RWPE2 (cell line): ENCODE data around the gene CDH20.

ENCODE experiments used
- ATAC-seq: fragments of 200-7000 bp; cut with Tn5 transposase; 3 replicates; pipeline ENCODE4 v1.9.1; 2021; ENCODE audit warnings: low read depth
- DNase-seq: peaks from one replicate; pipeline ENCODE4 v3.0.0-alpha.2; 2020; ENCODE audit warnings: low spot score
- H3K27ac ChIP-seq: fragments of 450-650 bp; 2 replicates; pipeline ENCODE4 v1.5.1; 2017; ENCODE audit warnings: mild to moderate bottlenecking; ENCODE audit not compliant: poor library complexity, severe bottlenecking
- H3K27me3 ChIP-seq: fragments of 250-450 bp; sonication (Bioruptor Pico); 2 replicates; pipeline ENCODE4 v1.5.1; 2021; ENCODE audit warnings: mild to moderate bottlenecking, moderate library complexity; ENCODE audit not compliant: insufficient read depth, poor library complexity, severe bottlenecking
- H3K36me3 ChIP-seq: fragments of 250-450 bp; sonication (Bioruptor Pico); 2 replicates; pipeline ENCODE4 v1.5.1; 2020; ENCODE audit warnings: low read depth, mild to moderate bottlenecking, moderate library complexity
- H3K4me1 ChIP-seq: fragments of 250-450 bp; sonication (Bioruptor Pico); 2 replicates; pipeline ENCODE4 v1.5.1; 2021; ENCODE audit warnings: mild to moderate bottlenecking, moderate library complexity; ENCODE audit not compliant: insufficient read depth, poor library complexity, severe bottlenecking
- H3K4me3 ChIP-seq: fragments of 250-450 bp; sonication (Bioruptor Pico); 2 replicates; pipeline ENCODE4 v1.5.1; 2021; ENCODE audit warnings: mild to moderate bottlenecking, moderate library complexity; ENCODE audit not compliant: severe bottlenecking
- H3K9me3 ChIP-seq: fragments of 250-450 bp; sonication (Bioruptor Pico); 2 replicates; pipeline ENCODE4 v1.5.1; 2021; ENCODE audit warnings: mild to moderate bottlenecking, moderate library complexity; ENCODE audit not compliant: severe bottlenecking
- CTCF ChIP-seq: fragments of 450-650 bp; IDR thresholded peaks from one replicate; pipeline ENCODE4 v1.5.1; 2017; ENCODE audit warnings: mild to moderate bottlenecking, moderate library complexity; ENCODE audit not compliant: poor library complexity, severe bottlenecking

CDH20 gene

GRCh38 chr18:61333271-61333745 lies at the start of gene CDH20:
Gene CDH20 (plus strand): TSS chr18:61333430.
- Histone ChIP-seq H3K36me3 (no peaks in the 10 kb centered on the region), H3K27me3 (peaks cover 48% of the 10 kb centered on the region), H3K27ac (no peak within 1 kb of the TSS), H3K4me1 (no peaks in the 10 kb centered on the region), H3K9me3 (no peaks in the 10 kb centered on the region), H3K4me3 (no peak within 1 kb of the TSS)
- ATAC-seq, result no peak
- no peak for DNase-seq
- no peak for TF ChIP-seq CTCF

- no peak overlapping the region for H3K4me3 ChIP-seq
- no peaks in the 10 kb centered on the region for H3K36me3 ChIP-seq
- ATAC-seq, result no peak
- H3K9me3 ChIP-seq, result no peaks in the 10 kb centered on the region
- no peak for TF ChIP-seq CTCF
- DNase-seq, result no peak
- no peaks in the 10 kb centered on the region for H3K27me3 ChIP-seq
- H3K27ac ChIP-seq, result no peak overlapping the region
- H3K4me1 ChIP-seq, result no peaks in the 10 kb centered on the region
These were observed 49.2 kb upstream of the CDH20 start for GRCh38 chr18:61284039-61284438.

GRCh38 chr18:61285777-61286176 lies 47.5 kb upstream of the CDH20 start:
- Histone ChIP-seq H3K4me1 (no peaks in the 10 kb centered on the region), H3K27ac (no peak overlapping the region), H3K27me3 (no peaks in the 10 kb centered on the region), H3K4me3 (no peak overlapping the region), H3K9me3 (no peaks in the 10 kb centered on the region), H3K36me3 (no peaks in the 10 kb centered on the region)
- no peak for TF ChIP-seq CTCF
- ATAC-seq (no peak), DNase-seq (no peak)

- H3K27me3 ChIP-seq, result no peaks in the 10 kb centered on the region
- H3K9me3 ChIP-seq, result no peaks in the 10 kb centered on the region
- no peak overlapping the region for H3K27ac ChIP-seq
- TF ChIP-seq CTCF, result no peak
- no peak for DNase-seq
- H3K4me1 ChIP-seq, result no peaks in the 10 kb centered on the region
- no peaks in the 10 kb centered on the region for H3K36me3 ChIP-seq
- H3K4me3 ChIP-seq, result no peak overlapping the region
- peak; percentile 82 for ATAC-seq
These were observed 46.4 kb upstream of the CDH20 start for GRCh38 chr18:61286867-61287266.

GRCh38 chr18:61290616-61291015 lies 42.6 kb upstream of the CDH20 start:
- no peaks in the 10 kb centered on the region for H3K4me1 ChIP-seq
- no peak for TF ChIP-seq CTCF
- H3K36me3 ChIP-seq, result no peaks in the 10 kb centered on the region
- no peaks in the 10 kb centered on the region for H3K9me3 ChIP-seq
- no peak for ATAC-seq
- DNase-seq, result no peak
- no peak overlapping the region for H3K27ac ChIP-seq
- no peak overlapping the region for H3K4me3 ChIP-seq
- H3K27me3 ChIP-seq, result no peaks in the 10 kb centered on the region
